ENCODE data around the gene ARHGEF16. TPM values are rescaled to one million over a fixed set of nuclear protein-coding genes. Genes with fewer than 3 reads are reported as not detected.
A peak's percentile ranks its signal among the peaks of the same experiment; 100 is the strongest.

ARHGEF16 gene
- total RNA-seq, 2 experiments from 2014 or later, result 0.17 to 0.24 TPM

- no peaks in the 10 kb centered on the region for H3K4me1 Mint-ChIP-seq (ENCODE audit: low read depth)
- H3K27me3 Mint-ChIP-seq, result no peaks in the 10 kb centered on the region
- H3K27ac Mint-ChIP-seq, result no peak overlapping the region
- no peaks in the 10 kb centered on the region for H3K36me3 Mint-ChIP-seq
- no peak for DNase-seq
- intact Hi-C loops (cut with micrococcal nuclease), result no loop called here
- CTCF ChIA-PET, result no interaction called here
- POLR2A ChIA-PET, result no interaction called here
- H3K4me3 Mint-ChIP-seq, result no peak overlapping the region
- H3K9me3 Mint-ChIP-seq, result no peaks in the 10 kb centered on the region
Observed at GRCh38 chr1:3520419-3521378, 66.2 kb downstream of the ARHGEF16 start.

DNA sequence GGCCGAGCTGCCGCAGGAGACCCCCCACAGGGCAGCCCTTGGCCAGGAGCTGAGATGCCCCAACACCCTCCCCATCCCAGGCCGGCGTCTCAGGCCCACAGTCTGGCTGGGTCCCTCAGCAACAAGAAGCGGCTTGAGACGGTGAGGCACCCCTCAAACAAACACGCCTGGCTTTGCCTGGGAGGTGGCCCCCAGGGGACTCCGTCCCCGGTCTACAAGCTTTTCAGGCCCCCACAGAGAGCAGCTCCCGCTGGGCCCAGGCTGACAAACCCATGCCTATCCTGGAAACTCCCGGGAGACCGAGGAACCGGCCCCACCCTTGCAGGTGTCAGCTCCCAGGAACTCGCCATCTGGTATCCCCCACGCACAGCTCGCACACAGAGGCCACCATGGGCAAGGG is 67.0 kb downstream of the ARHGEF16 start:
- no peak for DNase-seq
- Mint-ChIP-seq H3K4me3 (no peak overlapping the region), H3K4me1 (ENCODE audit: low read depth) (no peaks in the 10 kb centered on the region), H3K27ac (no peak overlapping the region), H3K9me3 (no peaks in the 10 kb centered on the region), H3K27me3 (no peaks in the 10 kb centered on the region), H3K36me3 (no peaks in the 10 kb centered on the region)
- intact Hi-C loops (cut with micrococcal nuclease), result no loop called here
- ChIA-PET POLR2A (no interaction called here), CTCF (no interaction called here)

- ChIA-PET POLR2A (no interaction called here), CTCF (no interaction called here)
- Mint-ChIP-seq H3K9me3 (no peaks in the 10 kb centered on the region), H3K4me3 (no peak overlapping the region), H3K4me1 (ENCODE audit: low read depth) (no peaks in the 10 kb centered on the region), H3K36me3 (no peaks in the 10 kb centered on the region), H3K27ac (no peak overlapping the region), H3K27me3 (no peaks in the 10 kb centered on the region)
- DNase-seq, result no peak
- intact Hi-C loops (cut with micrococcal nuclease), result no loop called here
Observed at GRCh38 chr1:3522112-3522511, 67.6 kb downstream of the ARHGEF16 start.

- intact Hi-C loops (cut with micrococcal nuclease), result no loop called here
- H3K27ac Mint-ChIP-seq, result no peak overlapping the region
- CTCF ChIA-PET, result no interaction called here
- H3K4me1 Mint-ChIP-seq (ENCODE audit: low read depth), result no peaks in the 10 kb centered on the region
- H3K27me3 Mint-ChIP-seq, result no peaks in the 10 kb centered on the region
- no peak overlapping the region for H3K4me3 Mint-ChIP-seq
- H3K36me3 Mint-ChIP-seq, result no peaks in the 10 kb centered on the region
- DNase-seq, result no peak
- no peaks in the 10 kb centered on the region for H3K9me3 Mint-ChIP-seq
- POLR2A ChIA-PET, result no interaction called here
Observed at GRCh38 chr1:3522564-3523265, 68.2 kb downstream of the ARHGEF16 start.

DNA sequence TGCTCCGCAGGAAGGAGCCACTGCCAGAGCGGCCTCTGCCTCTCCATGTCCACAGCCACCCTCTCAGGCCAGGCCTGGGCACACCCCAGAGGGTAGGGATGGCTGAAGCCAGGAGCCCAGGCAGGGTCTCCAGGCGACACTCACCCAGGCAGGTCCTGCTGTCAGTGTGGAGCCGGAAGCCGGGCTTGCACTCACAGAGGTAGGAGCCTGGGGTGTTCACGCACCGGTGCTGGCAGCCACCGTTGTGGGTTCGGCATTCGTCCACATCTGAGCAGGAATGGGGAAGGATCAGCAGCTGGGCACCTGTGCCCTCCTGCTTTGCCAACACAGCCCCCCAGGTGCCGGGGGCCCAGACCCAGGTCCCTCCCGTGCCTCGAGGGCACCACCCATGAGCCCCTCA is 69.5 kb downstream of the ARHGEF16 start:
- no peaks in the 10 kb centered on the region for H3K36me3 Mint-ChIP-seq
- ChIA-PET POLR2A (no interaction called here), CTCF (no interaction called here)
- no peaks in the 10 kb centered on the region for H3K27me3 Mint-ChIP-seq
- H3K9me3 Mint-ChIP-seq, result no peaks in the 10 kb centered on the region
- no peak overlapping the region for H3K4me3 Mint-ChIP-seq
- no peak for DNase-seq
- H3K4me1 Mint-ChIP-seq (ENCODE audit: low read depth), result no peaks in the 10 kb centered on the region
- intact Hi-C loops (cut with micrococcal nuclease), result no loop called here
- no peak overlapping the region for H3K27ac Mint-ChIP-seq

DNA sequence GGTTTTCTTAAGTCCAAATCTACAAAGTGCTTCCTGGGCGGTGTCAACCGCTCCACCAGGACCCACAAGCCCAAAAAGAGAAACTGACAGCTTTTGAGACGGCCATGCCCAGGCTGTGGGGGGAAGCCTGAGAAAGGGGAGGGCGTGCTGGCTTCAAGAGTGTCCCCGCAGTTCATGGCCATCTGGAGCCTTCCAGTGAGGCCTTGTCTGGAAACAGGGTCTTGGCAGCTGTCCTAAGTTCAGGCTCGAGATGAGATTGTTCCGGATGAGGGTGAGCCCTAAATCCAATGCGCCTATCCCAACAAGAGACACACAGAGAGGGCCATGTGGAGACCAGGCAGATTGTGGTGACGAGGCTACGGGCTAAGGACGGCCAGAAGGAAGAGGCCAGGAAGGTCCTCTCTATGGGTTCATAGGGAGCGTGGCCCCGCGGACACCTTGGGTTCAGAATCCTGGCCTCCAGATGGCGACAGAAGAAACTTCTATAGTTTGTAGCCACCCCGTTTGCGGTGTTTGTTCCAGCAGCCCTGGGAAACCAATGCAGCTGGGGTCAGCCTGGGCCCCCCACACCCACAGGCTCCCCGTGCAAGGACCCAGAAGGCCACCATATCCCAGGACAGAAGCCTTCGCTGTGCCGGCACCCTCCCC is 70.2 kb downstream of the ARHGEF16 start:
- no peak overlapping the region for H3K4me3 Mint-ChIP-seq
- no peaks in the 10 kb centered on the region for H3K4me1 Mint-ChIP-seq (ENCODE audit: low read depth)
- DNase-seq, result no peak
- no peaks in the 10 kb centered on the region for H3K27me3 Mint-ChIP-seq
- no peak overlapping the region for H3K27ac Mint-ChIP-seq
- H3K36me3 Mint-ChIP-seq, result no peaks in the 10 kb centered on the region
- no peaks in the 10 kb centered on the region for H3K9me3 Mint-ChIP-seq
- ChIA-PET POLR2A (no interaction called here), CTCF (no interaction called here)
- intact Hi-C loops (cut with micrococcal nuclease), result no loop called here

GRCh38 chr1:3525551-3526482 is 71.4 kb downstream of the ARHGEF16 start:
- H3K4me1 Mint-ChIP-seq (ENCODE audit: low read depth), result peaks cover 7% of the 10 kb centered on the region
- no peaks in the 10 kb centered on the region for H3K27me3 Mint-ChIP-seq
- H3K27ac Mint-ChIP-seq, result no peak overlapping the region
- H3K9me3 Mint-ChIP-seq, result no peaks in the 10 kb centered on the region
- no peak for DNase-seq
- H3K4me3 Mint-ChIP-seq, result no peak overlapping the region
- ChIA-PET CTCF (interaction anchor here (2.2 kb wide), 1 partner anchor 7 kb away, joined by 9 read pairs; no protein-coding TSS in a partner anchor), POLR2A (no interaction called here)
- intact Hi-C loops (cut with micrococcal nuclease), result no loop called here
- no peaks in the 10 kb centered on the region for H3K36me3 Mint-ChIP-seq

DNA sequence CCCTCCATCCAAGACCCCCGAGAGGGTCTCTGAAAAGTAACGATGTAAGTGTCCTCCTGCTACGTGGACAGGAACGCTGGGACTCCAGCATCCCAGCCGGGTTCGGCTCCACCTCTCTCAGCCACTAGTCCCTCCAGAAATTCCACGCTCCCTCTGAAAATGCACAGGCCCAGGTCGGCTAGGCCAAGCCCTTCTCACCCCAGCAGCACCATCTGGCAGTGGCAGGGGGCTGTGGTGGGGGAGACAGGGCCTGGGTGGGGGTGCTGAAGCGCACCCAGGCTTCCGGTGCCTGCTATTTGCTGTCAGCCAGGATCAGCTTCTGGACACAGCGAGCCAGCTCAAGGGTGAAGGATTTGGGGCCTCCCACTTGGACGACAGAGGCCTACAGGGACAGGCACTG is 73.3 kb downstream of the ARHGEF16 start:
- Mint-ChIP-seq H3K27ac (no peak overlapping the region), H3K4me3 (no peak overlapping the region), H3K27me3 (no peaks in the 10 kb centered on the region), H3K4me1 (ENCODE audit: low read depth) (peaks cover 10% of the 10 kb centered on the region), H3K36me3 (no peaks in the 10 kb centered on the region), H3K9me3 (no peaks in the 10 kb centered on the region)
- POLR2A ChIA-PET, result no interaction called here
- intact Hi-C loops (cut with micrococcal nuclease), result no loop called here
- no peak for DNase-seq
- CTCF ChIA-PET, result interaction anchor here (2.2 kb wide), 1 partner anchor 9 kb away, joined by 9 read pairs; no protein-coding TSS in a partner anchor

GRCh38 chr1:3529099-3529729 is 74.7 kb downstream of the ARHGEF16 start:
- Mint-ChIP-seq H3K36me3 (no peaks in the 10 kb centered on the region), H3K27me3 (no peaks in the 10 kb centered on the region), H3K4me3 (peak overlapping the region; percentile 75), H3K4me1 (ENCODE audit: low read depth) (peaks cover 10% of the 10 kb centered on the region), H3K9me3 (no peaks in the 10 kb centered on the region), H3K27ac (no peak overlapping the region)
- DNase-seq, result no peak
- intact Hi-C loops (cut with micrococcal nuclease), result no loop called here
- POLR2A ChIA-PET, result no interaction called here
- CTCF ChIA-PET, result interaction anchor here (1.1 to 2.6 kb wide), 4 partner anchors 11 to 90 kb away, joined by 4 to 10 read pairs (median 6); no protein-coding TSS in a partner anchor

DNA sequence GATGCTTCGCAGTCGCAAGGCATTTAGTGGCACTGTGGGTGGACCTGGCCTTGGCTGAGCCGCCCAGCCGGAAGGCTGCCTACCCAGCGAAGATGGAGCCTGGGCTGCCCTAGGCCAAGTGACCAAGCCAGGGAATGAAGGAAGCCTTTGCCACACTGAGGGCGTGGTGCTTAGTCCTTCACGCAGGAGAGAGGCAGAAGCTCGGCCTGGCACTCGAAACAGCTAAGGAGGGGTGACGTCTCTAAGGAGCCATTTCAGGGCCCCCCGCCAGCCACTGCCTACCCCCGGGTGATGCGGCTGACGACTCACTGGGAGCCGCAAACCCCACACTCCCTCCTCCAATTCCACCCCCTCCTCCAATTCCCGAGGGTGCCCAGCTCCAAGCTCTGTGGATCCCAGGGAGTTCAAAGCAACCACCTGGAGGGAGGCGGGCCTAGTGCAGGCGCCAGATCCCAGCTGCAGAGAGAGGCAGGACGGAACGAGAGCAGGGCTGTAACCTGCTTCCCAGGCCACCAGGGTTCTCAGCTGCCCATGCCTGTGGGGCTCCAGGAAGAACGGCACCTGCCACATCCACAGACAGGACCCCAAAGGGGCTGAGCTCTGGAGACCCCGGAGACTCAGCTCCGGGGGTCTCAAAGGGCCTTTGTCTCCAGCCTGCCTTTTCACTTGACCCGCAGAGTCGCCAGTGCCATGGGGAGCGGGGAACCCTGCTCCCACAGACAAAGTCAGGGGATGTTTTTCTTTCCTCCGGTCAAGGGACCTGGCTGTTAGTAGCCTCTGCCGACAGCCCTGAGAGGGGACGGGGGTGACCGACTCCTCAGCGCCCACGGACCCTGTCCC is 75.8 kb downstream of the ARHGEF16 start:
- Mint-ChIP-seq H3K9me3 (no peaks in the 10 kb centered on the region), H3K36me3 (no peaks in the 10 kb centered on the region), H3K27me3 (no peaks in the 10 kb centered on the region), H3K4me1 (ENCODE audit: low read depth) (peaks cover 10% of the 10 kb centered on the region), H3K27ac (peak overlapping the region; percentile 23), H3K4me3 (peak overlapping the region; percentile 75)
- intact Hi-C loops (cut with micrococcal nuclease), result loop anchor here (5.0 kb wide), 1 partner anchor 38 kb away; no protein-coding TSS in a partner anchor
- ChIA-PET POLR2A (no interaction called here), CTCF (interaction anchor here (1.1 to 2.6 kb wide), 5 partner anchors 12 to 90 kb away, joined by 3 to 10 read pairs (median 6); no protein-coding TSS in a partner anchor)
- peak; percentile 24 for DNase-seq
